C4-2B (cell line): ENCODE data around the gene TLE5.

Experiments used
- H3K27ac ChIP-seq: fragments of 450-650 bp; 2 replicates; pipeline ENCODE4 v1.5.1; 2017
- CTCF ChIP-seq: fragments of 450-650 bp; conservative IDR thresholded peaks from 2 replicates; pipeline ENCODE4 v1.5.1; 2017; ENCODE audit warnings: mild to moderate bottlenecking
- ZFX ChIP-seq: fragments of 450-650 bp; IDR thresholded peaks from 2 replicates; pipeline ENCODE4 v1.6.1; 2017

TLE5 gene

GRCh38 chr19:3033595-3034405, 28.5 kb downstream of the TLE5 start:
- TF ChIP-seq ZFX (no peak), CTCF (no peak)
- H3K27ac ChIP-seq = no peak overlapping the region

GRCh38 chr19:3031607-3031867, 30.8 kb downstream of the TLE5 start:
- no peak overlapping the region for H3K27ac ChIP-seq
- TF ChIP-seq ZFX = no peak
- no peak for TF ChIP-seq CTCF

GRCh38 chr19:3029065-3029923, 33.0 kb downstream of the TLE5 start, which contains the start of gene TLE2:
TLE2 (minus strand) TSS chr19:3029280; CDS start chr19:3028904, 376 bp downstream.
- H3K27ac ChIP-seq = peak within 1 kb of the TSS; percentile 31
- no peak for TF ChIP-seq ZFX
- TF ChIP-seq CTCF = no peak

GRCh38 chr19:3028305-3029064, 33.8 kb downstream of the TLE5 start:
- H3K27ac ChIP-seq = peak overlapping the region; percentile 31
- TF ChIP-seq ZFX = no peak
- TF ChIP-seq CTCF = no peak

- H3K27ac ChIP-seq = no peak overlapping the region
- no peak for TF ChIP-seq ZFX
- no peak for TF ChIP-seq CTCF
Observed at GRCh38 chr19:3027981-3028304, 34.4 kb downstream of the TLE5 start.

GRCh38 chr19:3027292-3027691, 35.0 kb downstream of the TLE5 start:
- TF ChIP-seq CTCF (no peak), ZFX (no peak)

More at GRCh38 chr19:3027292-3027691, 35.0 kb downstream of the TLE5 start:
- H3K27ac ChIP-seq = no peak overlapping the region
